Kidney (tissue), 14 donors: ENCODE data around the gene EID3. TPM values are rescaled to one million over a fixed set of nuclear protein-coding genes. Genes with fewer than 3 reads are reported as not detected.

ENCODE experiments used
- DNase-seq, 5 donors: peaks; one replicate each; pipeline ENCODE4 v3.0.0-alpha.2; 2013 to 2020
- FAIRE-seq: peaks from 2 replicates; lab custom pipeline; 2012; peaks lifted over from hg19 to GRCh38; lab: Jason Lieb, UNC
- H3K27ac ChIP-seq, 2 donors: one replicate each; pipeline ENCODE4 v1.7.0; 2013; ENCODE audit warnings: low read depth in 2 of 2, low read length in 2 of 2, inconsistent platforms in 1 of 2
- H3K27me3 ChIP-seq: one replicate; pipeline ENCODE4 v1.7.1; 2013; ENCODE audit warnings: low read length, inconsistent platforms; ENCODE audit not compliant: control insufficient read depth, insufficient read depth
- H3K36me3 ChIP-seq, 3 donors: one replicate each; pipeline versions ENCODE4 v1.7.0 to v1.7.1; 2013; ENCODE audit warnings: low read length in 3 of 3, control low read depth in 1 of 3, inconsistent platforms in 1 of 3; ENCODE audit not compliant: insufficient read depth in 3 of 3, control insufficient read depth in 2 of 3
- H3K4me1 ChIP-seq, 3 donors: one replicate each; pipeline versions ENCODE4 v1.7.0 to v1.7.1; 2013; ENCODE audit warnings: low read length in 3 of 3, inconsistent platforms in 1 of 3, low read depth in 1 of 3; ENCODE audit not compliant: control insufficient read depth in 2 of 3, insufficient read depth in 2 of 3
- H3K4me3 ChIP-seq, 3 donors: one replicate each; pipeline versions ENCODE4 v1.7.0 to v1.8.1; 2013; ENCODE audit warnings: low read length in 3 of 3, control low read depth in 1 of 3, inconsistent platforms in 1 of 3
- H3K9ac ChIP-seq, 3 donors: one replicate each; pipeline versions ENCODE4 v1.7.0 to v1.7.1; 2013; ENCODE audit warnings: low read length in 3 of 3, control low read depth in 1 of 3, inconsistent platforms in 1 of 3
- H3K9me3 ChIP-seq, 3 donors: one replicate each; pipeline versions ENCODE4 v1.7.0 to v1.7.1; 2013; ENCODE audit warnings: low read length in 3 of 3, control low read depth in 1 of 3, inconsistent platforms in 1 of 3; ENCODE audit not compliant: control insufficient read depth in 2 of 3, insufficient read depth in 1 of 3
- intact Hi-C: fragments of 100-400 bp; cut with DNase I; formaldehyde crosslinking; loops from one replicate; pipeline ENCODE4 v1.11.1; 2022
- polyA plus RNA-seq: library from polyadenylated mRNA; stranded (reverse); fragments of 350-450 nt; fragmentation: Illumina TruSeq; extraction: RNeasy Lipid Tissue Mini Kit (QIAGEN cat#74804); gene quantifications from one replicate; pipeline ENCODE4 v1.2.3, GENCODE V29; 2014; ENCODE audit warnings: low read depth, low replicate concordance; ENCODE audit not compliant: insufficient read depth
- total RNA-seq: library from RNA; stranded (reverse); fragmentation: NEBNext Ultra II Directional; extraction: Animal tissue kit (Norgen Biotek cat#: 25700); gene quantifications from one replicate; pipeline ENCODE4 v1.2.1, GENCODE V29; 2021
- TF ChIP-seq, protein P1 (sequence below): IDR thresholded peaks from 3 replicates; pipeline ENCODE4 v1.5.1; 2012; ENCODE audit warnings: mild to moderate bottlenecking, moderate library complexity, borderline replicate concordance; ENCODE audit not compliant: insufficient read depth; ENCODE audit errors: extremely low read depth
- donor health status: control.
- donor health status: control.
- donor health status: control.
- donor health status: control.
- donor health status: control.
- donor health status: DM: yes; HTN: yes; CAD: no.
- donor health status: Normal renal cell carcinoma (clear cell type).

Gene EID3
- total and polyA plus RNA-seq, 2 donors from 2014 or later, result 0.90 to 5.0 TPM

DNA sequence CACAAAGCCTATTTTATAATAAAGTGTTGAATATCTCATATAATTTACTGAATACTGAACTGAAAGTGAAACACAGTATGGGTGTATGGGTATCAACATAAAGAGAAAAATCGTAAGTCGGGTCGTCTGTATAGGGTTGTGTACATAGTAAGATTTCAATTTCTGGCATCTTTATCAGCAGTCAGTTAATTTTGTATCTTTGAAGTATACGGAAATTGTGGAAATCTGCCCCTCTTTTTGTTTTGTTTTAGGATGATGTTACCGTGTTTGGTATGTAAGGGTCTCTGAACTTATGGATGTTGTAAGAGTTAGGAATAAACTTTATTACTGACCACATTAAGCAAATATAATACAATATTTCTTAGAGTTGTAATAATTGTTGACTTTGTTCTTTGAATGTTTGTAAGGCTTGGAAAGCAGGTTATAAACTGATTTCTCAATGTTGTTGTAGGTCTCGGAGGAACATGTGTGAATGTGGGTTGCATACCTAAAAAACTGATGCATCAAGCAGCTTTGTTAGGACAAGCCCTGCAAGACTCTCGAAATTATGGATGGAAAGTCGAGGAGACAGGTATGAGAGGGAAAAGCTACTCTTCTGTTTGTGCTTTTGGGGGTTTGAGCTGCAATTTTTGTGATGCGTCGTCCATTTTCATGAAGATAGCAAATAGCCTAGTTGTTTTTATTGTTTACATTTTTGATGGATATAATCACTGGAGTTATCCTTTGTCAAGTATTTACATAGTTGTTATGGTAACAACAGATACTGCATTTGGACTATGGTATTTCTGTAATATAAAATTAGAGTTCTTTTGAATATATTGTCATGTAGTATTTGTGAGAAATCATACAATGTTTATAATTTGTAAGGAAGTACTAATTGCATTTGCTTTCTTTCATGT, 12.0 kb downstream of the EID3 start:
- intact Hi-C loops, result no loop called here
- TF ChIP-seq, protein P1, sequence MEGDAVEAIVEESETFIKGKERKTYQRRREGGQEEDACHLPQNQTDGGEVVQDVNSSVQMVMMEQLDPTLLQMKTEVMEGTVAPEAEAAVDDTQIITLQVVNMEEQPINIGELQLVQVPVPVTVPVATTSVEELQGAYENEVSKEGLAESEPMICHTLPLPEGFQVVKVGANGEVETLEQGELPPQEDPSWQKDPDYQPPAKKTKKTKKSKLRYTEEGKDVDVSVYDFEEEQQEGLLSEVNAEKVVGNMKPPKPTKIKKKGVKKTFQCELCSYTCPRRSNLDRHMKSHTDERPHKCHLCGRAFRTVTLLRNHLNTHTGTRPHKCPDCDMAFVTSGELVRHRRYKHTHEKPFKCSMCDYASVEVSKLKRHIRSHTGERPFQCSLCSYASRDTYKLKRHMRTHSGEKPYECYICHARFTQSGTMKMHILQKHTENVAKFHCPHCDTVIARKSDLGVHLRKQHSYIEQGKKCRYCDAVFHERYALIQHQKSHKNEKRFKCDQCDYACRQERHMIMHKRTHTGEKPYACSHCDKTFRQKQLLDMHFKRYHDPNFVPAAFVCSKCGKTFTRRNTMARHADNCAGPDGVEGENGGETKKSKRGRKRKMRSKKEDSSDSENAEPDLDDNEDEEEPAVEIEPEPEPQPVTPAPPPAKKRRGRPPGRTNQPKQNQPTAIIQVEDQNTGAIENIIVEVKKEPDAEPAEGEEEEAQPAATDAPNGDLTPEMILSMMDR, result no peak
- no peaks in the 10 kb centered on the region for H3K4me1 ChIP-seq
- H3K4me3 ChIP-seq, result no peak overlapping the region
- no peaks in the 10 kb centered on the region for H3K9me3 ChIP-seq
- no peak for DNase-seq
- H3K27ac ChIP-seq, result no peak overlapping the region
- H3K36me3 ChIP-seq, result peaks cover 12 to 47% (median 15%) of the 10 kb centered on the region in 3 donors
- no peak overlapping the region for H3K9ac ChIP-seq
- FAIRE-seq, result no peak
- H3K27me3 ChIP-seq, result no peaks in the 10 kb centered on the region

DNA sequence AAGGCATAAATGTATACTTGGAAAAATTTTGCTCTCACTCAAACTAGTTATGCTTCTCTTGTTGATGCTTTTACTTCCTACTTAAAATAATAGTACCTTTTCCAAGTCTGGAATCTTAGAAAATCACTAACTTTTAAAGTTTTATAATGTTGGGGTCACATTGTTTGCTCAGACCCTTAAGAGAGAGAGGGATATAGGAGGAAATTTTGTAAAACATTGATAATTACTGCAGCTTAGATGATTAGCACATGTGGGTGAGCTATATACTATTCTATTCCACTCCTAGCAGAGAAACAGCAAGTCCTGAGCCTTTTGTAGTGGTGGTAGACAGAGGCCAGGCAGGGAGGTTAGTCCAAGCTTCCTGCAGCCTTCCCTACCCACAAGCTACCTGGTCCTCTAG, 13.4 kb downstream of the EID3 start:
- Histone ChIP-seq H3K9me3 (no peaks in the 10 kb centered on the region), H3K27me3 (no peaks in the 10 kb centered on the region), H3K9ac (no peak overlapping the region), H3K36me3 (peaks cover 13 to 52% (median 20%) of the 10 kb centered on the region in 3 donors), H3K4me1 (no peaks in the 10 kb centered on the region), H3K4me3 (no peak overlapping the region), H3K27ac (no peak overlapping the region)
- no peak for DNase-seq
- no peak for FAIRE-seq
- intact Hi-C loops, result no loop called here
- TF ChIP-seq, protein P1, result no peak

DNA sequence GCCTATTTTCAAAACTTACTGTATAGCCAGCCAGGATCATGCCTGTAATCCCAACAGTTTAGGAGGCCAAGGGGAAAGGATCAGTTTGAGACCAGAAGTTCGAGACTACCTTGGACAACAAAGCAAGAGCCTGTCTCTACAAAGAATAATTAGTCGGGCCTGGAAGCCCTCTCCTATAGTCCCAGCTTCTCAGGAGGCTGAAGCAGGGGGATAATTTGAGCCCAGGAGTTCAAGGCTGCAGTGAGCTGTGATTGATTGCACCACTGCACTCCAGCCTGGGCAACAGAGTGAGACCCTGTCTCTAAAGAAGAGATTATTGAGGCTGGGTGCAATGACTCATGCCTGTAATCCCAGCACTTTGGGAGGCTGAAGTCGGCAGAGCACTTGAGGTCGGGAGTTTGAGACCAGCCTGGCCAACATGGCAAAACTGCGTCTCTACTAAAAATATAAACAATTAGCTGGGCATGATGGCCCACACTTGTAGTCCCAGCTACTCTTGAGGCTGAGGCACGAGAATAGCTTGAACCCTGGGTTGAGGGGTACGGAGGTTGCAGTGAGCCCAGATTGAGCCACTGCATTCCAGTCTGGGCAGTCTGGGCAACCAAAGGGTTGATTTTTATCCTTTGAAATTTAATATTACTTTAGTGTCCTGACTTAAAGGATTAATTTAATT, 14.1 kb downstream of the EID3 start:
- TF ChIP-seq, protein P1, result no peak
- Histone ChIP-seq H3K27me3 (no peaks in the 10 kb centered on the region), H3K36me3 (peaks cover 13 to 46% (median 20%) of the 10 kb centered on the region in 3 donors), H3K4me1 (no peaks in the 10 kb centered on the region), H3K27ac (no peak overlapping the region), H3K4me3 (no peak overlapping the region), H3K9ac (no peak overlapping the region), H3K9me3 (no peaks in the 10 kb centered on the region)
- FAIRE-seq (no peak), DNase-seq (no peak)
- intact Hi-C loops, result no loop called here
